GM19467 (cell line): ENCODE results near the gene SLC44A3.

Source experiments
- ATAC-seq: cut with Tn5 transposase; IDR thresholded peaks from one replicate; pipeline ENCODE4 v1.9.1; 2021; ENCODE audit warnings: mild to moderate bottlenecking, moderate library complexity; ENCODE audit not compliant: unreplicated experiment

The SLC44A3 gene

DNA sequence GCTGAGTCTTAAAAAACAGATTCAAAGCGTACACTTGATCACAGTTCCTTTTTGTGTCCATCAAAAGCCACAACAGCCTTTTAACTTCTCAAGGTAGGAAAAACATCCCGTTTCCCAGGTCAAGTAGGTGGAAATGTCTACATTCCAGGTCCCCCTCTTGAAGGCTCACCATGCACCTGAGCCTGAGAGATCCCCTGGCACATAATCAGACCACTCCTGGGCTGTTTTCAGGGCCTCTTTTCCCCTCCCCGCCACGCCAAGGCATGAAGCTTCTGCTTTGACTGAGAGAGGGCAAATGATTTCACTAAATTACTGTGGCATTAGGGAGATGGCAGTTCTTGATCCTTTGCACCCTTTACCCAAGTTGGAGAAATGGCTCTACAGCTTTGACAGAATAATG lies 85.0 kb downstream of the SLC44A3 start:
- ATAC-seq, result no peak

GRCh38 chr1:94906382-94906781 lies 86.2 kb downstream of the SLC44A3 start:
- no peak for ATAC-seq

DNA sequence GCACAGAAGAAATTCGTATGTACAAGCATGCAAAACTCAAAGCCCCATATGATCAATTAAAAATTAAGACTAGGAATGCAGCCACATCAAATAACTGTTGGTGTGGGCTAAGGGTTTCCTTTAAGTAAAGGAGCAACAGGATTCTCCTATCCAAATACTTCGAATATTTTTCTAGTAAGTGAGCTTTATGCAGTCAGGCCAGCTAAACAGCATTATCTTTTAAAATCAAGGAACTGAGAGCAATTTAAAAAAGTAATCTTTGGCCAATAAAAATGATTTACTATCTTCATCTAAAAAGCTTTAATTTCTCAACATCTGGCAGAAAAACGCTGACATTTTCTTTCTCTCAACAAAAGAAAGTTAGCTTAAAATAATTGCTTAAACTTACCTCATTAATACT lies 87.0 kb downstream of the SLC44A3 start:
- no peak for ATAC-seq

DNA sequence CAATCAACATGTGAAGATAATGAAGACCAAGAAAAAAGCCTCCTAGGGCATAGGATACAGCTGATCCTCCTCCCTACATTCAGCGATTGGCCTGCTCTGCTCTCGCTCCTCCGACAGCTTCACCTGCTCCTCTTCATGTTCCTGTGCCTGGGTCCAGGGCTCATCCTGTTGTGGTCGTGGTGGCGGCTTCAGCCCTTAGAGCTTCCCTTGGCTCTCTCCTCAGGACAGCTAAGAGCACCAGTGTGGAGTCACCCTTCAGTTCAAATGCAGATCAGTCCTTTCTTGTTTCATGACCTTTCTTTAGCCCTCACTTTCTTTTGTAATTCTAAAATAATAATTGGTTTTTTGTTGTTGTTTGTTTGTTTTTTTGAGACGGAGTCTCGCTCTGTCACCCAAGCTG lies 88.0 kb downstream of the SLC44A3 start:
- ATAC-seq, result no peak

DNA sequence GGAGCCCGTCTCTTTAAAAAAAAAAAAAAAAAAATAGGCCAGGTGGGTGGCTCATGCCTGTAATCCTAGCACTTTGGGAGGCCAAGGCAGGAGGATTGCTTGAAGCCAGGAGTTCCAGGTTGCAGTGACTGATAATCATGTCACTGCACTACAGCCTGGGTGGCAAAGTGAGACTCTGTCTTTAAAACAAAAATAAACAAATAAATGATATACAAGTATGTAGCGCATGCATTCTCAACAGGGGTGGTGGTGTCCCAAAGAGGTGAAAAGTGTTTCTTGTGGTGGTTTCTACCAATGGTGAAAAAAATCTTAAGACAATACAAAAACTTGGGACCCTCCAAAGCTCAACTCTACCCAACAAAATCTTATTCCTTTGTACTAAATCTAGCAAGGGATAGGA lies 88.8 kb downstream of the SLC44A3 start:
- no peak for ATAC-seq

GRCh38 chr1:94909486-94909885 lies 89.3 kb downstream of the SLC44A3 start:
- ATAC-seq, result no peak

GRCh38 chr1:94912263-94913184 lies 92.4 kb downstream of the SLC44A3 start:
- no peak for ATAC-seq

DNA sequence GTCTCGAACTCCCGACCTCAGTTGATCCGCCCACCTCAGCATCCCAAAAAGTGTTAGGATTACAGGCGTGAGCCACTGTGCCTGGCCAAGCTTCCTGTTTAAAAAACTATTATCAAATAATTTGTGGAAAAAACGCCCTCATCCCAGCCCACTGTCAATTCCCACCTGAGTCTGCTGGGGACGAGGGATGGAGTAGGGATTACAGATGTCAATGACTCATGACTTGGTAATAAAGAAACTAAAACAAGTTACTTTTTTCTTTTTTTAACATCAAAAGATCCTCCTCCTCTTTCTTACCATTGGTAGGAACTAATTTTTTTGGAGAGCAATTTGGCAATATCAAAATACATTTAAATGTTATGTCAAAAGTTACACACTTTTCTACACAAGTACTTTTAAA lies 97.1 kb downstream of the SLC44A3 start:
- no peak for ATAC-seq

GRCh38 chr1:94919241-94920030 lies 99.3 kb downstream of the SLC44A3 start:
- no peak for ATAC-seq

DNA sequence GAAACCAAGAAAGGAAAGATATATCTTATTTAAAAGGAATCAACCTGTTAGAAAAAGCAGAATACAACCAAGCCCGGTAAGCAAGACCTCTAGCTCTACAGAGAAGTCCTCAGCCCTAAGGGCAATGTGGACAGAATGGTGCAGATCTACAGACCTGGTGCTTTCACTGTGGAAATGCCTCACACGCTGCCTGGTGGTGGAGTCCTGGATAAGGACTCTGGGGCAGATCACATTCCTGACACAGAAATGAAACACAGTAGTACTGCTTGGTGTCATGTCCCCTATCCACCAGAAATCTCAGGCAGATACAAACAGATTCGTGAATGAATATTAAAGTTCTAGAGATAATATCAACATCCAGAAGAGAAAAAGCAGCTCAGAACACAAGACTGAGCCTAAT lies 99.9 kb downstream of the SLC44A3 start:
- no peak for ATAC-seq

DNA sequence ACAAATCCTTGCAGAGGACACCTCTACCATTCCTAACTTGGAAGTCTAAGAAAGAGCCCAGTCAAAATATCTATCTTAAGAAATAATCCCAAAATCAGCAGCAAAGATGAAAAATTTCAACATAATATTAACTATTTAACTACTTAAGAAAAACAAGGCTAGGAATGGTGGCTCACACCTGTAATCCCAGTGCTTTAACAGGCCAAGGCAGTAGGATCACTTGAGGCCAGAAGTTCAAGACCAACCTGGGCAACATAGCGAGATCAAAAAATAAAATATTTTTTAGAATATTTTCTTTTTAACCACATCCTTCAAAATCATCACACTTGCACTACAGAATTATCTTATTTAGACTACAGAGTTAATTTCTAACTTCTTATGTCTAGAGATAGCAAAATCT lies 101.8 kb downstream of the SLC44A3 start:
- ATAC-seq, result no peak

DNA sequence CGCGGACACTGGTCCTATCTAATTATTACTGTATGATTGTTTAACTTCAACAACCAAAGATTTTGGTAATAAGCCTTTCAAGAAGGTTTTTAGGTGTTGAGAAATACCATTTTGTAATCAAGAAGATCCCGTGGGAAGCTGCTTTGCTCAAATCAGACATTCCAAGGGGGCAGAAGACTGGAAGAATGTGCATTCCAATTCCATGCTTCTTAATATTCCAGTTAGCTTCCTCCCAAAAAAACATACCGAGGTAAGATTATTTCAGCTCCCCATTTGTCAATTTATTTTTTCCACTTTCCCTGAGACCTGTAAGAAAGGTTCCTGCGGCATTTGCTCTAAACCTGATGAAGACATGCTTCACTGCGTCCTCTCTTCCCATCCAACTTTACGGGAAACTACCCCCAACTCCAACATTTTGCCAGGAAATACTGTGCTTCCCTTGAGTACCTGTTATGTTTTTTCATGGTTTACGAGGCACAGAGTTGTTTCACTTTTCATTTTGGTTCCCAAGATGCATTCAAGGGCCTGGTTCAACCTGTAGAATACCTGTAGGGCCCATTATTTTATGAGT lies 102.7 kb downstream of the SLC44A3 start:
- no peak for ATAC-seq

- ATAC-seq, result no peak
These were observed 104.8 kb downstream of the SLC44A3 start for GRCh38 chr1:94925004-94925403.

- peak; percentile 36 for ATAC-seq
These were observed 105.5 kb downstream of the SLC44A3 start for GRCh38 chr1:94925561-94926125.

DNA sequence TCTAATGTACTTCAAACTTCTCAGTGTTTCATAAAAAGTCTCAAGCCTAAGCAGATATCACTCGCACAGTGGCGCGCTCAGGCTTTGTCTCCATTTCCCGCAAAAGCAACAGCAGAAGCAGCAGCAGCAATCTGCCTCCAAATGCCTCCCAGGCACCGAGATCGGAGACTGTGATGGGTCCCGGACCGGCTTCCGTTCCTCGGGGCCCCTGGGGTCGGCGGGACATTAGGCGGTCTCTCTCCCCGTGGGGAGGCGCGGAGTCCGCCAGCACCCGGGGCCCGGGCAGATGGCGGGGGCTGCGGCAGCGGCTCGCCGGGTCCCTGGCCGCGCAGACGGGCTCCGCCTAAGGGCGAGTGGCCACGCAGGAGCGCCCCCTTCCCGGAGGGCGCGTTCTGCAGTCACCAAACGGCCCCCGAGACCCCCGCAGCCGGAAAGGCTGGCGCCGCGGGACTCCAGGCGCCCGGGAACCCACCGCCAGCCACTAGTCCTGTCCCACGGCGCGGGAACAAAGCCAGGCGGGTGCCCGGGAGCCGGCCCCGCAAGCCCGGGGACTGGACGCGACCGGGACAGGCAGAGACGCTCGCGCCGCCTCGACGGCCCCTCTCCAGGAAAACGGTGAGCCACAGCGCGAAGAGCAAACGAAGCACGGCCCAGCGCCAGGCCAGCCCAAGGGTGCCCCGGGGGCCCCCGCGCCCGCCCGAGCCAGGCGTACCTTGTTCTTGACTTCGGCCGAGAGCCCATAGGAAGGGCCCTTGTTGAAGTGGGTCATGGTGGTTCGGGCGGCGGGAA lies 106.2 kb downstream of the SLC44A3 start:
- ATAC-seq, result peak; percentile 19

DNA sequence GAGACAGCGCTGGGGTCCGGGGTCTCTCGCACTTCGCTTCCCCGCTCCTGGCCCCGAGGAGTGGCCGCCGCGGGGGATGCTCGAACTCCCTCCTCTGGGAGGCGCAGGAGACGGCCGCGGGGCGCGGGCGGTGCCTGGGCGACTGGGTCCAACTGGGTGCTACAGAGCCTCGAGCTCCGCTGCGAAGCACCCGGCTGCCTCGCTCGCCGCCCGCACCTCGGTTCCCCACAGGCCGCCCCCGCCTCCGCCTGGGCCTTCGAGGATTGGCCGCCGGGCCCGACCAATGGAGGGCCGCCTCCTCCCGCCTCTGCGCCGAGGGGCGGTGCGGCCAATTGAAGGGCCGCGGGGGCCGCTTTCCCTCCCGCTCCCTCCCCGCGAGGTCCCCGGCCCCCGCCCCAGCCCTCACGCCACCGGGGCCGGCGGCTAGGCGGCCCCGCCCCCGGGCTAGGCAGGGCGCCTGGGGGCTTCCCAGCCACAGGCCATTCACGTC lies 106.8 kb downstream of the SLC44A3 start, which contains the start of gene CNN3:
TSS of gene CNN3 (minus strand) at position 196 of the 490 bp plus-strand sequence. CDS start 216 bp downstream, outside the sequence.
- ATAC-seq, result peak; percentile 75

DNA sequence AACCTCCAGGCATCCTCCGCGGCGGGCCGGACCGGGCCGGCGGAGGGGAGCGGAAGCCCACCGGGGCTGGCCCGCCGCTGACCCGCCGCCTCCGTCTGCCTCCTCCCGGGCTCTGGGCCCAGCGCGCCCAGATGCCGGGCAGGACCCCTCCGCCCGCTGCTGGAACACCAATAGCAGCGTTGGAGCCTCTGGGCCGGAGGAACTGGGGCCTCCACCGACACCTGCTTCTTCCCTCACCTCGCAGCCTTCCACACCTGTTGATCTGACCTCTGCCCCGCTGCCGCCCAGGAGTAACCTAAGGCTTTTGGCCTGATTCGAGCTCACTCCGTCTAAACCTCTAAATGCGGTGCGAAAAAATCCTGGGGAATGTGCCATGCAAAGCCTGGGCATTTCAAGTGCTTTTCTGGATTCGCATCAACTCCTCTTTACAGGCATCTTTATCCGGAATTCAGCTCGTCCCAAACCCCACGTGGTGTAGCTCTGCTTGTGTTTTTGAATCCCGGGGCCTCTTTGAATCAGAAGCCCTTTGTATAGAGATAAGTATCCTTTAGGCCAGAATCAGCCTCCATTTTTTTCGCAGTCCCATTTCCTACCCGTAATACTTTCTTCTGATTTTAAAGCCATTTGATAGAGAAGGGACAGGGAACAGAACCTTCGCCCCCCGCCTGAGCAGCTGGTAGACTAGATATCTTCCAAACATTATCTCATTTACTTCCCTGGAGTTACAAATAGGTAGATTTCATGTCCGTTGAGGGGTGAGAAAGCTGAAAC lies 107.4 kb downstream of the SLC44A3 start:
- peak; percentile 19 for ATAC-seq

- no peak for ATAC-seq
These were observed 108.3 kb downstream of the SLC44A3 start for GRCh38 chr1:94928293-94928939.
